GM10266 (cell line): ENCODE measurements around the gene KRT36.
A peak's percentile ranks its signal among the peaks of the same experiment; 100 is the strongest.

ENCODE experiments used
- DNase-seq: peaks from one replicate; pipeline ENCODE4 v3.0.0; 2012; ENCODE audit errors: extremely low spot score
- TF ChIP-seq, protein P1 (sequence below): IDR thresholded peaks from 2 replicates; pipeline ENCODE4 v1.5.1; 2012; ENCODE audit warnings: mild to moderate bottlenecking, low read depth; ENCODE audit not compliant: control insufficient read depth, insufficient read depth; ENCODE audit errors: missing control alignments

The KRT36 gene

DNA sequence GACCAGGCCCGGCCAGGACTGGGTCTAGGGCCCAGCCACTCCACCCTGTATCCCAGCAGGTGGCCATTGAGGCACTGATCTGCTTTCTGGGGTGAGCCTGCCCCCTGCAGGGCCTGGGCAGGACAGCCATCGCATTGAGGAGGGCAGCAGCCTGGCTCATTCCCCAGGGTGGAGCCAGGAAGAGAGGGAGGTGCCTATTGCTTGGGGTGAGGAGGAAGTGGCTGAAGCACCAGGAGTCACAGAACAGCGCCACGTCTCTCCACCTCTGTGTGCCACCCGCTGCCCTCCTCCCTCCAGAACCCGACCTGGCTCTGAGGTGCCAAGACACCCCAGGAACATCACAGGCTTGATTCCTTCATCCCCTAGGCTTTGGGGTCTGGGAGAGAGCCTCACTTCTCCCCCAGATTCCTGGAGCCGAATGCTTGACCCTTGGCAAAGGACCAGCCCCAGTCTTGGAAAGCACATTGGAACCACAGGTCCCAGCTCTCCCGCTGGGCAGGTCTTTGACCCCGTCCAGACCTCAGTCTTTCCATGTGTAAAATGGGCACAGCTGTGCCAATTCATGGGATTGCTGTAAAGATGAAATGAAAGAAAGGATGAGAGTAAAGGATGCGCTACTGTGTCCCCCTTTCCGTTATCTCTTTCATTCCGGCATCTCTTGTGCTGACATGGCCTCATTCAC, 7.2 kb upstream of the KRT36 start:
- TF ChIP-seq, protein P1, sequence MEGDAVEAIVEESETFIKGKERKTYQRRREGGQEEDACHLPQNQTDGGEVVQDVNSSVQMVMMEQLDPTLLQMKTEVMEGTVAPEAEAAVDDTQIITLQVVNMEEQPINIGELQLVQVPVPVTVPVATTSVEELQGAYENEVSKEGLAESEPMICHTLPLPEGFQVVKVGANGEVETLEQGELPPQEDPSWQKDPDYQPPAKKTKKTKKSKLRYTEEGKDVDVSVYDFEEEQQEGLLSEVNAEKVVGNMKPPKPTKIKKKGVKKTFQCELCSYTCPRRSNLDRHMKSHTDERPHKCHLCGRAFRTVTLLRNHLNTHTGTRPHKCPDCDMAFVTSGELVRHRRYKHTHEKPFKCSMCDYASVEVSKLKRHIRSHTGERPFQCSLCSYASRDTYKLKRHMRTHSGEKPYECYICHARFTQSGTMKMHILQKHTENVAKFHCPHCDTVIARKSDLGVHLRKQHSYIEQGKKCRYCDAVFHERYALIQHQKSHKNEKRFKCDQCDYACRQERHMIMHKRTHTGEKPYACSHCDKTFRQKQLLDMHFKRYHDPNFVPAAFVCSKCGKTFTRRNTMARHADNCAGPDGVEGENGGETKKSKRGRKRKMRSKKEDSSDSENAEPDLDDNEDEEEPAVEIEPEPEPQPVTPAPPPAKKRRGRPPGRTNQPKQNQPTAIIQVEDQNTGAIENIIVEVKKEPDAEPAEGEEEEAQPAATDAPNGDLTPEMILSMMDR: peak; percentile 51
- DNase-seq: peak; percentile 61

DNA sequence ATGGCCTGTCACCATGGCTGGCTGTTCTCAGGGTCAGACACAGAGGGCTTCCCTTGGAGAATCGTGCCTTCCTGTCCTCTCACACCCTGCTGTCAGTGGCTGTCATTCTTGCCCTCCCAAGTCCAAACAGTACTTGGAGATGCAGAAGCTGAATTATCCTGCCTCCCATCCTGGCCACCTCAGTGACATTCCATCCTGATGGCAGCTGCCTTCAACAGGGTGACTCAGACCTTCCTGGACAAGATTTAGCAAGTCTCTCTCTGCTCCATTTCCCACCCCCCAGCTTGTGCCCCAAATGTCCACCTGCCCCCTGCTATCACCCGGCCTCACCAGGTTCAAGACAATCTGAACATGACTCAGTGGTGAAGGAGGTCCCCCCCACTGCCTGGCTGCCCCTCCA, 4.8 kb upstream of the KRT36 start:
- TF ChIP-seq, protein P1: no peak
- no peak for DNase-seq

DNA sequence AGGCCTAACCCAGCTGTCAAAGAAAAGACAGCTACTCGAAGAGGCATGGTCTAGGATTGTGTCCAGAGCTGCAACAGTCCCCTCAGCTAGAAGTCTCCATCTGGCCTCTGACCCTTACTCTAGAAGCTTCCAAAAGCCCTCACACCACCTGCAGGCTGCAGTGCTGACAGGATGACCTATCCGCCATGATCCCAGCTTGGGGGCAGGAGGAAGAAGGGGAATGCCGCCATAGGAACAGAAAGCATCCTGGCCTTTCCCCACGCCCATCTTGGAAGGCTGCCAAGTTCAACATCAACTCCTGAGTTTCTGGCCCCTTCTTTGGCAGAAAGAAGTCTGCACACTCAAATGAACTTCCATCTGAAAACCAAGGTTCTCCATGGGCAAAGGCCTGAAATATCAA, 3.1 kb upstream of the KRT36 start:
- TF ChIP-seq, protein P1: no peak
- no peak for DNase-seq

DNA sequence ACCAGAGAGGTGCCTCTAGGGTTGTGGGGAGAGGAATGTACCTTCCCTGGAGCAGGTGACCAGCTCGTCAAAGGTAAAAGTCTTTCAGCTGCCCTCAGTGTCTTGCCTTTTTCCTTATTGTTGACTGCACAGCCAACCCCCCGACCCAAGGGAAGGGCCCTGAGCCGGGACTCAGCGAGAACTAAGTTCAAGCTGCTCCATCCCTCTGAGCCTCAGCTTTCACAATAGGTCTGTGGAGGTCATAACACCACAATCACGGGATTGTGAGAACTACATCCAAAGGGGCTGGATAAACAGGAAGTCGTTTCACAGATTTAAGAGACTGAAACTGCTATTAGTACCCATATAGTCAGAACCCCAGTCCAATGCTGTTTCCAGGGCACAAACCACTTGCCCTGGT, 2.6 kb upstream of the KRT36 start:
- TF ChIP-seq, protein P1: no peak
- DNase-seq: no peak

DNA sequence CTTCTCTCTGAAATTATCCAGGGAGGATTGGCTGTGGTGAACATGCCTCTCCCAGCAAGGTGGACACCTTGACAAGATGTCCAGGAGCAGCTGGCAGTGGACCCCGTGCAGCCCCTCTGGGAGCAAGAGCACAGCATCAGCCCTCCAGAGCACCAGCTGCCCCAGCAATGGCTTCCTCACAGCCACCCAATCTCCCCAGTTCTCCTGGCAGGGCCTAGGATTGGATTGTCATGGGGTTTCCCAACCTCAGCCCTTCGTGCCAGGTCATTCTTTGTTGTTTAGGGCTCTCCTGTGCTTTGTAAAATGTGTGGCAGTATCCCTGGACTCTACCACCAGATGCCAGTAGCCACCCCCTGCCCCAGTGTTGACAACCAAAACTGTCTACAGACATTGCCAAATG, 1.8 kb upstream of the KRT36 start:
- TF ChIP-seq, protein P1: no peak
- DNase-seq: no peak

DNA sequence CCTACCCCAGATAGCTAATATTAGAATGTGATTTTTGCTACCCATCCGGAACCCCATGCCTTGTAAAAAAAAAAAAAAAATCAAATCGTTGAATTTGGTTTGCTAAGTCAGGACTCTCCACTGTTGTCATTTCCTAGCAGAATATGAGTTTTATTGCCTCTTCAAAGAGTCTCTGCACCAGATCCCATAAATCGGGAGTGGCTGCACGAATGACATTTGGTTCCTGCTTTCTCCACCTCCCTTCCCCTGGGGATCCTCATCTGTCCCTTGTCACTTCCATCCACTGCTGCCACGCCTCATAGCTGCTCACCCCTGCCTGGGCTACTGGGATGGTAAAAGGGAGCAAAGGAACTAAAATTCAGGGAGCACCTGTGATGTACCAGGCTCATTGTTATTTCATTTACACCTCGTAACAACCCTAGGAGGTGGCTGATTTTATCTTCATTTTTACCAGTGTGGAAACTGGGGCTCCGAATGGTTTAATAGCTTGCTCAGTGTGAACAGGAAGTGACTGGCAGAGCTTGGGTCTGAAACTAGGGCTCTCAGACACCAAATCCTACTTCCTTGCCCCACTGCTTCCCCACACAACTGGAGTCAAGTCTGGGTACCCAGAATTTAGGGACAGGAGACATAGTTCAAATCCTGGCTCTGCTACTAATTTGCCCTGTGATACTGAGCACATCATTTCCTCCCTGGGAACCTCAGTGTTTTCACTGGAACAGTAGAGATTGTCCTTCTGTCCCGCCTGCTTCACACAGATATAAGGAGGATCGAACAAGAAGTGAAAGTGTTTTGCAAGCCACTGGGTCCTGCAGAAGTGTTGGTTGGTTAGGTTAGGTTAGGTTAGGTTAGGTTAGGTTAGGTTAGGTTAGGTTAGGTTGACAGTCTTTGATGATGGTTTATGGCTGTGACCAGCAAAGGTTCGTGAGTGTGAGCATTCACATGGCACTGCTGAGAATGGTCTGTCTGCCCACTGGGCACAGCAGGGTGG, 585 bp upstream of the KRT36 start:
- TF ChIP-seq, protein P1: no peak
- no peak for DNase-seq
